BJ (cell line): Measurements from ENCODE around the gene PAK4. TPM values are rescaled to one million over a fixed set of nuclear protein-coding genes. Genes with fewer than 3 reads are reported as not detected.

Experiments used
- CTCF ChIA-PET: fragments of 350-600 bp; formaldehyde crosslinking; extraction: SDS; loops from one replicate; lab custom pipeline; 2021; ENCODE audit warnings: antibody characterized with exemption, inconsistent platforms; lab: Yijun Ruan, JAX
- POLR2A ChIA-PET: fragments of 300-600 bp; sonication (Branson Sonifier 250); formaldehyde crosslinking; extraction: SDS; loops from one replicate; lab custom pipeline; 2021; ENCODE audit warnings: antibody characterized with exemption; lab: Charles Lee
- DNase-seq: peaks from one replicate; pipeline ENCODE4 v3.0.0-alpha.2; 2011; ENCODE audit warnings: low read depth
- H3K27me3 ChIP-seq: 2 replicates; pipeline ENCODE4 v1.6.0; 2011; ENCODE audit warnings: low read length; ENCODE audit not compliant: control insufficient read depth, insufficient read depth
- H3K36me3 ChIP-seq: 2 replicates; pipeline ENCODE4 v1.5.1; 2011; ENCODE audit warnings: low read length; ENCODE audit not compliant: control insufficient read depth, insufficient read depth
- H3K4me3 ChIP-seq: 2 replicates; pipeline ENCODE4 v1.5.1; 2011; ENCODE audit warnings: low read depth, mild to moderate bottlenecking, control low read depth, low read length
- polyA plus RNA-seq: library from polyadenylated mRNA; depleted of rRNA; stranded (reverse); fragments of >200 nt; gene quantifications from 2 replicates; pipeline ENCODE4 v1.2.3, GENCODE V29; 2011
- TF ChIP-seq, protein P1 (sequence below): IDR thresholded peaks from 2 replicates; pipeline ENCODE4 v1.5.1; 2011; ENCODE audit warnings: low read depth, mild to moderate bottlenecking, control low read depth, inconsistent platforms, low read length, moderate library complexity; ENCODE audit not compliant: insufficient read depth

PAK4 gene
- polyA plus RNA-seq, 1 experiment = 19.6 TPM

DNA sequence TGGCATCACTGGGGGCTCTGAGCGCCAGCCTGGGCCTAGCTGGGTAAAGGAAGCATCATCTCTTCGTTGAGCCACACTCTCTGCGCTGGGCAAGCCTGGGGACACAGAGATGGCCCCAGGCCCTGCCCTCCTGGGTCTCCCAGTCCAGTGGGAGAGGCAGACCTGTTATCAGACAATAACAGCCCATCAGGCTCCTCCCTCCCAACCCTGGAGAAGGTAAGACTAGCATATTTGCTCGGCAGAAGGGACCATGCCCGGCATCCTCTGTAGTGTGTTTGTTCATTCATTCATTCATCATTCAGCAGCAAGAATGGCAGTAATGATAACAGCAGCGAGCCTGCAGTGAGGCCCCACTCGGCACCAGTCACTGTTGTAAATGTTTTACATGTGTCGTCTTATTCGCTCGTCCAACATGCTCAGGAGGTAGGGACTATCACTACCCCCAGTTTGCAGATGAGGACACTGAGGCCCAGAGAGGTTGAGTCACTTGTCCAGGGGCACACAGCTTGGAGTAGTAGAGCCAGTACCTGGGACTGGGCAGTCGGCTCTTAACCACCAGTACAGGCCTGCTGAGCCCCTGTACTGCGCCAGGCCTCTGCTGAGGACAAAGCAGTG is 33.2 kb downstream of the PAK4 start:
- ChIA-PET POLR2A (no interaction called here), CTCF (no interaction called here)
- Histone ChIP-seq H3K4me3 (no peak overlapping the region), H3K36me3 (peaks cover 3% of the 10 kb centered on the region; the same call in 1 of the 2 replicates), H3K27me3 (no peaks in the 10 kb centered on the region)
- TF ChIP-seq, protein P1, sequence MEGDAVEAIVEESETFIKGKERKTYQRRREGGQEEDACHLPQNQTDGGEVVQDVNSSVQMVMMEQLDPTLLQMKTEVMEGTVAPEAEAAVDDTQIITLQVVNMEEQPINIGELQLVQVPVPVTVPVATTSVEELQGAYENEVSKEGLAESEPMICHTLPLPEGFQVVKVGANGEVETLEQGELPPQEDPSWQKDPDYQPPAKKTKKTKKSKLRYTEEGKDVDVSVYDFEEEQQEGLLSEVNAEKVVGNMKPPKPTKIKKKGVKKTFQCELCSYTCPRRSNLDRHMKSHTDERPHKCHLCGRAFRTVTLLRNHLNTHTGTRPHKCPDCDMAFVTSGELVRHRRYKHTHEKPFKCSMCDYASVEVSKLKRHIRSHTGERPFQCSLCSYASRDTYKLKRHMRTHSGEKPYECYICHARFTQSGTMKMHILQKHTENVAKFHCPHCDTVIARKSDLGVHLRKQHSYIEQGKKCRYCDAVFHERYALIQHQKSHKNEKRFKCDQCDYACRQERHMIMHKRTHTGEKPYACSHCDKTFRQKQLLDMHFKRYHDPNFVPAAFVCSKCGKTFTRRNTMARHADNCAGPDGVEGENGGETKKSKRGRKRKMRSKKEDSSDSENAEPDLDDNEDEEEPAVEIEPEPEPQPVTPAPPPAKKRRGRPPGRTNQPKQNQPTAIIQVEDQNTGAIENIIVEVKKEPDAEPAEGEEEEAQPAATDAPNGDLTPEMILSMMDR = no peak
- DNase-seq = no peak

DNA sequence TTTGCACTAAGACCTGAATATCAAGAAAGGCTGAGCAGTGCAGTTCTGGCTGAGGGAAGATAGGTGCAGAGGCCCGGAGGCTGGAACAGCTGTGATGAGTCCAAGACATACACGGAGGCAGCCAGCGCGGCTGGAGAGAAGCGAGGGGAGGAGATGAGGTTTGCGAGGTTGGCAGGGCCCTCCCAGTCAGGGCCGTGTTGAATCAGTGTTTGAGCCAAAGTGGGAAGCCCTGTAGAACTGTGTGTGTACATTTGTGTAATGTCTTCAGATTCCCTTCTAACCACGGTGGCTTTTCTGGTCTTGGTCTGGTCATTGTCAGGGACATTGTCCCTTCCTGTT is 34.9 kb downstream of the PAK4 start:
- H3K36me3 ChIP-seq = peaks cover 3% of the 10 kb centered on the region; the same call in 1 of the 2 replicates
- TF ChIP-seq, protein P1 = no peak
- no peak overlapping the region for H3K4me3 ChIP-seq
- POLR2A ChIA-PET = no interaction called here
- no peaks in the 10 kb centered on the region for H3K27me3 ChIP-seq
- no peak for DNase-seq
- CTCF ChIA-PET = no interaction called here

DNA sequence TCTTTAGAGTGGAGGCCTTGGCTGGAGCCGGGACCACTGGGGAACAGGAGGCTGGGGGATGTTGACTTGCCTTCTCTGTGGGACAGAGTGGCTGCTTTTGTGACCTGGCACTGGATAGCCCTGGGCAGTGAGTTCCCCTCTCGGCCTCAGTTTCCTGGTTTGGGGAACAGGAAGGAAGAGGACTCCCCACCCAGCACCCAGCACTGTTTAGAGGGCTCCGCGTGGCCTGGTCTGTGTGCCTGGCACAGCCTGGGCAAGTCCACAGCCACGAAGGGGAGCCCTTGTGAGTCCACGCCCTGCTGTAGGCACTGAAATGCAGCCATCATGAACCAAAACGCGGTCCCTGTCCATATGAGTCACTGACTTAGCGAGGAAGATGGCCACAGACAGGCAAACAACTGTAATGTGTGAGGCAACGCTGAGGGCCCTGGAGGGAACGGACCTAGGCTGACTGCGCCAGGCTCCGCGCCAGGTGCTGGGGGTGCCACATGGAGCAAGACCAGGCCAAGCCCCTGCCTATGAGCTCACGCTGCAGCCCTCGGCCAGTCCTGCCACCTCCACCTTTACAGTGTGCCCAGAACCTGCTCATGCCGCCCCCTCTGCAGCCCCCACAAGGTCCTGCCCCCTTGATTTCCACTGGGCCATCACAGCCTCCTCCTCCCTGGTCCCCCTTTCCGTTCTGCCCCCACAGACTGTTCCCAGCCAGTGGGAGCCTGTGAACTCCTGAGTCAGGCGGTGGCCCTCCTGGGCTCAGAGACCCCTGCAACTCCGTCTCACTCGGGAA is 35.5 kb downstream of the PAK4 start:
- TF ChIP-seq, protein P1 = no peak
- CTCF ChIA-PET = no interaction called here
- no peaks in the 10 kb centered on the region for H3K27me3 ChIP-seq
- no peak for DNase-seq
- POLR2A ChIA-PET = no interaction called here
- peaks cover 3% of the 10 kb centered on the region; the same call in 1 of the 2 replicates for H3K36me3 ChIP-seq
- H3K4me3 ChIP-seq = no peak overlapping the region

DNA sequence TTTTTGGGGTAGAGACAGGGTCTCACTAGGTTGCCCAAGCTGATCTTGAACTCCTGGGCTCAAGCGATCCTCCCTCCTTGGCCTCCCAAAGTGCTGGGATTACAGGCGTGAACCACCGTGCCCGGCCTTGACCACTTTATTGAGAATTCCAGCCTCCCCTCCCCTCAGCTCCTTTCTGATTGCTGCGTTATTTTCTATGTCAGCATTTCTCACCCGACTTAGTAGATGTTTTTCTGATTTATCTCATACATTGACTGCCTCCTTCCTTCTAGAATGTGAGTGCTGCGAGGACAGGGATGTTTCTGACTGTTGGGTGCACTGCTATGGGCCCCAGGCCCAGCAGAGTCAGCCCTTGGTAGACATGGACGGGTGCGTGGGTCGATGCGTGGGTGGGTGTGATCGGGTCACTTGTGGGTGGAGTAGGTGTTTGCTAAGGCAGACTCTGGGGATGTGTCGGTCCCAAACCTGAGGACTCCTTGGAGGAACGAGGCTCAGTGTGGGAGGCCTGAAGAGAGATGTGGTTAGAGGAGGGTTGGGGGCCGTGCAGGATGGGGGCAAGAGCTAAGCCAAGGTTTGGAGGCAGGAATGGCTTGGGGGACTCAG is 37.0 kb downstream of the PAK4 start:
- TF ChIP-seq, protein P1 = no peak
- Histone ChIP-seq H3K27me3 (no peaks in the 10 kb centered on the region), H3K36me3 (peaks cover 3% of the 10 kb centered on the region; the same call in 1 of the 2 replicates), H3K4me3 (no peak overlapping the region)
- ChIA-PET POLR2A (no interaction called here), CTCF (interaction anchor here (1.1 kb wide), 1 partner anchor 35 kb away, joined by 3 read pairs; no protein-coding TSS in a partner anchor)
- DNase-seq = no peak

DNA sequence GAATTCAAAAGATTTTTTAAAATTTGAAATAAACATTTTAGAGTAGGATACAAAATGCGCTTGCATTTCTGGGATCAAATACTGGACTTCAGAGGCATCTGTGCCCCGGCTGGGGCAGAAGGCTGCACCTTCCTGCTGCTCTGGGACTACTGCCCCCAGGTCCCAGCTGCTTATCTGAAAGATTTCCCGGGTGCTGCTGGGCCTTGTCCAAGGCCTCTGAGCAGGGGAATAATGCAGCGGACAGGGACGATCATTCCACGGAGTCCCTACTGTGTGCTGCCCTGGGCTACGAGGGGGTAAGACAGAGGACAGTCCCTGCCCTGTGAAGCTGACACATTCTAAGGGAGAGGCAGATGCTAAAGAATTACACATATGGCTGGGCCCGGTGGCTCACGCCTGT is 38.0 kb downstream of the PAK4 start:
- POLR2A ChIA-PET = no interaction called here
- CTCF ChIA-PET = no interaction called here

More for the DNA sequence above, 38.0 kb downstream of the PAK4 start:
- TF ChIP-seq, protein P1 = no peak
- H3K36me3 ChIP-seq = peaks cover 2% of the 10 kb centered on the region; the same call in 1 of the 2 replicates
- H3K27me3 ChIP-seq = no peaks in the 10 kb centered on the region
- H3K4me3 ChIP-seq = no peak overlapping the region
- DNase-seq = no peak
